HepG2 (cell line): Measurements from ENCODE around the gene PCBP2. TPM values are rescaled to one million over a fixed set of nuclear protein-coding genes. Genes with fewer than 3 reads are reported as not detected.
A peak's percentile ranks its signal among the peaks of the same experiment; 100 is the strongest.

Experiments
- ATF4 ChIP-seq, 2 experiments: fragments of 450-650 bp in 1 of 2; sonication (generic) in 1 of 2; formaldehyde crosslinking; IDR thresholded peaks; 2 replicates each; pipeline versions ENCODE4 v1.5.0 to v1.8.0; 2020 to 2022; ENCODE audit warnings: mild to moderate bottlenecking in 1 of 2, missing genetic modification reagents in 1 of 2
- BRF2 ChIP-seq: sonication (generic); formaldehyde crosslinking; IDR thresholded peaks from 2 replicates; pipeline ENCODE4 v1.8.1; 2022; ENCODE audit warnings: mild to moderate bottlenecking, missing genetic modification reagents
- CENPX ChIP-seq: sonication (generic); formaldehyde crosslinking; IDR thresholded peaks from 2 replicates; pipeline ENCODE4 v1.9.0; 2021; ENCODE audit warnings: mild to moderate bottlenecking, missing genetic modification reagents, moderate library complexity
- DRAP1 ChIP-seq: IDR thresholded peaks from 2 replicates; pipeline ENCODE4 v1.6.1; 2016; ENCODE audit warnings: missing genetic modification reagents, missing compliant biosample characterization
- FIP1L1 ChIP-seq: fragments of 200-400 bp; formaldehyde crosslinking; IDR thresholded peaks from 2 replicates; pipeline ENCODE4 v1.6.1; 2018; ENCODE audit warnings: low read depth, mild to moderate bottlenecking, low read length, moderate library complexity, borderline replicate concordance; ENCODE audit not compliant: insufficient read depth
- NR1H2 ChIP-seq: sonication (generic); formaldehyde crosslinking; IDR thresholded peaks from 2 replicates; pipeline ENCODE4 v1.8.1; 2022; ENCODE audit warnings: low read depth, missing genetic modification reagents, borderline replicate concordance
- POGZ ChIP-seq: sonication (generic); formaldehyde crosslinking; IDR thresholded peaks from 2 replicates; pipeline ENCODE4 v1.4.0; 2020; ENCODE audit warnings: mild to moderate bottlenecking, missing genetic modification reagents
- RERE ChIP-seq: IDR thresholded peaks from 2 replicates; pipeline ENCODE4 v1.6.1; 2016; ENCODE audit warnings: low read depth, missing genetic modification reagents, missing compliant biosample characterization
- SIX4 ChIP-seq: sonication (generic); formaldehyde crosslinking; IDR thresholded peaks from 2 replicates; pipeline ENCODE4 v1.4.0; 2020; ENCODE audit warnings: missing genetic modification reagents
- U2AF2 ChIP-seq: fragments of 200-400 bp; formaldehyde crosslinking; IDR thresholded peaks from 2 replicates; pipeline ENCODE4 v1.6.1; 2017; ENCODE audit warnings: low read depth, mild to moderate bottlenecking, low read length
- YY1 ChIP-seq: IDR thresholded peaks from 2 replicates; pipeline ENCODE4 v1.6.1; 2011; ENCODE audit warnings: low read length, low read depth, moderate library complexity, mild to moderate bottlenecking; ENCODE audit not compliant: insufficient read depth, insufficient replicate concordance
- ZNF513 ChIP-seq: sonication (generic); formaldehyde crosslinking; conservative IDR thresholded peaks from 2 replicates; pipeline ENCODE4 v1.5.0; 2020; ENCODE audit warnings: missing genetic modification reagents
- ZNF543 ChIP-seq: sonication (generic); formaldehyde crosslinking; IDR thresholded peaks from 2 replicates; pipeline ENCODE4 v1.4.0; 2020; ENCODE audit warnings: mild to moderate bottlenecking, missing genetic modification reagents
- ZNF577 ChIP-seq: sonication (generic); formaldehyde crosslinking; IDR thresholded peaks from 2 replicates; pipeline ENCODE4 v1.4.0; 2020; ENCODE audit warnings: mild to moderate bottlenecking, low read depth, missing genetic modification reagents, borderline replicate concordance
- polyA plus RNA-seq, 8 experiments: library from polyadenylated mRNA; depleted of rRNA in 3 of 8; stranded (reverse) in 7 of 8; unstranded in 1 of 8; fragments of >200 nt; fragmentation: Illumina TruSeq in 4 of 8; extraction: Trizol in 4 of 8; gene quantifications; 2 replicates each; pipeline versions ENCODE4 v1.2.1 to v1.2.3, GENCODE V29; 2011 to 2016; ENCODE audit warnings: low read depth in 4 of 8, missing spikeins in 1 of 8, mixed read lengths in 1 of 8; ENCODE audit not compliant: insufficient read depth in 1 of 8
- total RNA-seq, 5 experiments: library from RNA; depleted of rRNA; stranded (reverse); fragments of >200 nt; fragmentation: Illumina TruSeq; extraction: Trizol; gene quantifications; 2 replicates each; pipeline ENCODE4 v1.2.3, GENCODE V29; 2016; ENCODE audit warnings: low read depth in 1 of 5
- TF ChIP-seq, protein P1 (sequence below): IDR thresholded peaks from 2 replicates; pipeline ENCODE4 v1.6.1; 2016

The PCBP2 gene
- total and polyA plus RNA-seq, 2 of the 13 experiments (the other 11 are each of a cell fraction or from before 2014, with no cell fraction given): 154 to 345 TPM

GRCh38 chr12:53500776-53501614 lies 49.1 kb downstream of the PCBP2 start, which contains the start of gene TARBP2 (continued):
- TF ChIP-seq ZNF513 (CRISPR knock-in tag): peak; percentile 99
- TF ChIP-seq BRF2 (CRISPR knock-in tag): peak; percentile 83
- no peak for TF ChIP-seq RERE (CRISPR knock-in tag)
- TF ChIP-seq SIX4 (CRISPR knock-in tag): no peak
- no peak for TF ChIP-seq ZNF543 (CRISPR knock-in tag)
- no peak for TF ChIP-seq CENPX
- TF ChIP-seq, protein P1, sequence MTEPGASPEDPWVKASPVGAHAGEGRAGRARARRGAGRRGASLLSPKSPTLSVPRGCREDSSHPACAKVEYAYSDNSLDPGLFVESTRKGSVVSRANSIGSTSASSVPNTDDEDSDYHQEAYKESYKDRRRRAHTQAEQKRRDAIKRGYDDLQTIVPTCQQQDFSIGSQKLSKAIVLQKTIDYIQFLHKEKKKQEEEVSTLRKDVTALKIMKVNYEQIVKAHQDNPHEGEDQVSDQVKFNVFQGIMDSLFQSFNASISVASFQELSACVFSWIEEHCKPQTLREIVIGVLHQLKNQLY (CRISPR knock-in tag): peak; percentile 30; the same call in 1 of the 2 replicates
- TF ChIP-seq FIP1L1: no peak
- TF ChIP-seq YY1: peak; percentile 58
- 0 out of 4 replicates have a peak, but pooled peaks of 1 of the 2 experiments have one; percentile 39 for TF ChIP-seq ATF4 (CRISPR knock-in tag; IDR thresholded peaks at IDR 0.05)
- TF ChIP-seq POGZ (CRISPR knock-in tag): peak; percentile 84
- TF ChIP-seq U2AF2: no peak
- TF ChIP-seq NR1H2 (CRISPR knock-in tag): no peak
- peak; percentile 67; the same call in 1 of the 2 replicates for TF ChIP-seq DRAP1 (CRISPR knock-in tag)
- no peak for TF ChIP-seq ZNF577
